ENCODE data around the gene AK2. TPM values are rescaled to one million over a fixed set of nuclear protein-coding genes. Genes with fewer than 3 reads are reported as not detected.
"Not testable (repeated sequence)": the region's sequence is repeated elsewhere in the genome, so short reads cannot be mapped to it uniquely, and the experiment has no call there.

The AK2 gene
- total RNA-seq (2014; rRNA removed; shearing (Covaris generic); ENCODE audit: low replicate concordance): 326 and 384 TPM in 2 replicates

DNA sequence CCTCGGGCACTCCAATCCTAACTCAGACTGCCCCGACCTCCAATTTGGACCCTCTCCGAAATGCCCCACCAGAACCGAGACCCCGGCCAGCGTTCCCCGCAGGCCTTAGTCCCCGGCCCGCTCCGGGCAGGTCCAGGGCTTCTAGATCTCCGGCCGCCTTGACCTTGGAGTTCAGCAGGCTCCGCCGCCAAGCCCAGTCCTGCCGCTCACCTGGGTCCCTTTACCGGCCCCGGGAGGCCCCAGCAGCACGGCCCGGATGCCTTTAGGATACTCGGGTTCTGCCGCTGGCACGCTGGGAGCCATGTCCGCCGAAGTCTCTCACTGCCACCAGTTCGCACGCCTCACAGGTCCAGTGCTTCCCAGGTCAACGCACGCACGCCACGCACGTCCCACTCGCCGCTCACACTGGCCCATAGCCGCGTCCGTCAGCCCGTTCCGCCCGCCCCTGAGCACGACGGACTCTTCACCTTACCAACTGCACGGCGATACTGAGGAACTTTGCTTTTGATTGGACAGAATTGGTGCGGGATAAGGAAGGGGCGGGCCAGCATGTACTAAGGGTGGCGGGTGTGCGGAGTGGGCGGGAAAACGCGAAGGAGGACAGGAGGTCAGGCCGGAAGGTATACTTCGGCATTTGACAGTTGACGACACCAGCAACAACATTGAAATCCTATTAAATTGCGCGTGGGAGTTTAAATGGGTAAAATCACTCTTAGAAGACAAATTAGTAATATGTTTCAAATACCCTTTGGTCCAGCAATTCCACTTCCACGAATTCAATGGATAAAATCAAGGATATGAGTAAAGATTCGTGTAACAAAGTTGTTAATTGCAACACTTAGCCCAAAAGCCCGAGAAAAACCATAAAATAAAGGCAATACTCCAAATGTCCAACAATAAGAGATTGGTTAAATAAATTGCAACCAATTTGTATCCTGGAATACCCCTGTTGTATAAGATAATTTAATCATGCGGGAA is at the start of gene AK2:
AK2 (minus strand) TSS at position 358 of the 978 bp plus-strand sequence; CDS start at position 303, 55 bp downstream.
- peak; percentile 98 for DNase-seq (ENCODE audit: low read depth)
- in situ Hi-C loops (cut with HindIII; ENCODE audit: low pct_unique_long_range_greater_than_20kb, low sequenced_read_pairs): no loop called here

DNA sequence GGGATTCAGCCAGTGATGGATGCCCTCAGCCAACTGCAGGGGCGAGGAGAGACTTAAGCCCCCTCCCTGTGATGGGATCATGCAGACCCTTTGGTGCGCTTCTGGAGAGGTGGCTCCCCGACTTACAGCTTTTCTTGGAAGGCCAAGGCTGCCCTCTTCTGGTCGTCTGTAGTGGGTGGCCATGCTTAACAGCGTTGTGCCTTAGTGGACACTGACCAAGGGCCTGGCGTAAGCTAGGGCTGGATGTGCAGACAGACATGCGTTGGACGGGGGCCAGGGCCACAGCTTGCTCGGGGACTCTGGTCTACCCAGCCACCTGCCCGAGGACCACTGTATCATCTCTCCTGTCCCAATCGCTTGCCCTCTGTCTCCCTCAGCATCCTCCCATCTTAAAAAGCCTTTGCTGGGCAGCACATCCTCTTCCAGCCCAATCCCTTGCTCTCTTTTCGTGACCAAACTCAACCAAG is 49.7 kb upstream of the AK2 start:
- DNase-seq (ENCODE audit: low read depth): peak; percentile 48
- in situ Hi-C loops (cut with HindIII; ENCODE audit: low pct_unique_long_range_greater_than_20kb, low sequenced_read_pairs): no loop called here

GRCh38 chr1:33085332-33085731 is 48.6 kb upstream of the AK2 start:
- in situ Hi-C loops (cut with HindIII; ENCODE audit: low pct_unique_long_range_greater_than_20kb, low sequenced_read_pairs): no loop called here
- DNase-seq (ENCODE audit: low read depth): no peak

GRCh38 chr1:33082575-33083108 is 46.0 kb upstream of the AK2 start:
- DNase-seq (ENCODE audit: low read depth): no peak
- in situ Hi-C loops (cut with HindIII; ENCODE audit: low pct_unique_long_range_greater_than_20kb, low sequenced_read_pairs): no loop called here

DNA sequence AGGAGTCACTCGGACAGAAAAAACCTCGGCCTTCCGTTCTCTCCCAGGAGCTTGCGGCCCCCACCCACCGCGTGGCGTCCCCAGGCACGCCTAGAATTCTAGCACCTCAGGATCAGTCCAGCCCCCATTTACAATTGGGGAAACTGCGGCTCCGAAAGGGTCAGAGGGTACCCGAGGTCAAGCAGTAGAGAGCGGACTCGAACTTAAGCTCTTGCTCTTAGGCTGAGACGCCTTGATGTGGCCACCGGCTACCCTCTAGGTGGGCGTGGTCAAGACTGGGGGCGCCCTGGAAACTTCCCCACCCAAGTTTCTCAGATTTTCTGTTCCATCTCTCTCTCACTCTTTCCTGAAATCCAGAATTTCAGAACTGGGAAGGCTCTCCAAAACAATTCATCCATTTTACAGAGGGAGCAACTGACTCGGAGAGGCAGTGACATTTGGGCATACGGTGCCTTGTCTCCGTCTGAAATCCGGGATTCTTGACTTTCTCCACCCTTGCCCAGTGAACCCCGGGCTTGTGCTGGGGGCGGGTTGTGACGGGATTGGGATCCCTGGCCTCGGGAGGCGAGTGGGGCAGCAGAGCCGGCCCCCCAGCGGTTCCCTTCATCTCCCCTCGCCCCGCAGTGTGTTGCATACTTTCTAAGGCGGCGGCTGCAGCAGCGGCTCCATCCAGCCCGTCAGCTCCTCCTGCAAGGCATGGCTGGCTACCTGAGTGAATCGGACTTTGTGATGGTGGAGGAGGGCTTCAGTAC is 45.0 kb upstream of the AK2 start:
- in situ Hi-C loops (cut with HindIII; ENCODE audit: low pct_unique_long_range_greater_than_20kb, low sequenced_read_pairs): no loop called here
- no peak for DNase-seq (ENCODE audit: low read depth)

- DNase-seq (ENCODE audit: low read depth): peak; percentile 82
- in situ Hi-C loops (cut with HindIII; ENCODE audit: low pct_unique_long_range_greater_than_20kb, low sequenced_read_pairs): no loop called here
Measured at GRCh38 chr1:33080885-33081553, 44.3 kb upstream of the AK2 start, which contains the start of gene AZIN2. TSS of gene AZIN2 (plus strand) at chr1:33081153. CDS start at chr1:33082250, 1,097 bp downstream.

GRCh38 chr1:33080373-33080772 is 43.7 kb upstream of the AK2 start:
- no peak for DNase-seq (ENCODE audit: low read depth)
- in situ Hi-C loops (cut with HindIII; ENCODE audit: low pct_unique_long_range_greater_than_20kb, low sequenced_read_pairs): no loop called here

GRCh38 chr1:33078030-33078591 is 41.4 kb upstream of the AK2 start:
- DNase-seq (ENCODE audit: low read depth): no peak
- in situ Hi-C loops (cut with HindIII; ENCODE audit: low pct_unique_long_range_greater_than_20kb, low sequenced_read_pairs): no loop called here

DNA sequence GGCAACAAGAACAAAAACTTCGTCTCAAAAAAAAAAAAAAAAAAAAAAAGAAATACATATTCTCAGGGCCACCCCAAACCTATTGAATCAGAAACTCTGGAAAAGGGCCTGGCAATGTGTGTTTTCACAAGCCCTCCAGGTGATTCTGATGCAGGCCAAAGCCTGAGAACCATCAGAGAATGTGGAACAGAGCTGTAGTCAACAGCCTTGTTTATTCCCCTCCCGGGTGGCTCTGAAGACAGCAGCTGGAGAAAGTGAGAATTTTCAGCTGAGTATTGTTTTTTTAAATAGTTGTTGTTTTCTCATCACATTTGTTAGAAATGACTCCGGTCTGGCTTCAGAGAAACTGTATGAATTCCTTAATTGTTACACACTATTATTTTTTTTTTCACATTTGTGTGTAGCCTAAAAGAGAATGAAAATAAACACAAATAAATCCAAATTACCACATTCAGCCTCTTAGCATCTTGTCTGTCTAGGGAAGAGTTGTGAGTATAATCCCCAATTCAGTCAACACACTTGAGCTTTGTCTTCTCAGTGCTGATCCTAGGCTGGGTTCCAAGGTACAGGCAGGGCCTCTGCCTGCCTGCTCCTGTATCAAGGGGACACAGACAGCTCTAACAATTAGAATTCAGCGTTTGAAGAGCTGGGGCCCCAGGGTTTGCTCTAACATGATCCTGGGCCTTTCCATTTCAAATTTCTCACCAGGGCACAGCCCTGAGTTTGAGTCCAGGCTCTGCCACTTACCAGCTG is 37.7 kb upstream of the AK2 start:
- in situ Hi-C loops (cut with HindIII; ENCODE audit: low pct_unique_long_range_greater_than_20kb, low sequenced_read_pairs): no loop called here
- no peak for DNase-seq (ENCODE audit: low read depth)

DNA sequence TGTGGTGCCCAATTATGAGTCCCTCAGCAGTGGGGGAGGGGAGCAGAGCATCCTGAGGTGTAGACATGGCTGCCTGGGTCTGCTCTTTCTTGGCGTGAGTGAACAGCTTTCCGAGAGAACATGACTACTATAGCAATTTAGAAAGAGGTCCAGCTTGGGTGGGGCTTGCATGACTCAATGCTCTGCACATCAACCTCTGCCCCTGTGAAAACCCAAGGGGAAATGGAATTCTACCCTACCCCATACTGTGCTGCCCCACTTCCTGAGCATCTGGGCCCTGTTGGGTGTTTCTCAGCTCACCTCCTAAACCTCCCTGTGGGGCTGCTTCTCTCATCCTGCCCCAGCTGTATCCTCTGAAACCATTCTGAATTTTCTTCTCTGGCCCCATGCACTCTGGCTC is 36.0 kb upstream of the AK2 start:
- in situ Hi-C loops (cut with HindIII; ENCODE audit: low pct_unique_long_range_greater_than_20kb, low sequenced_read_pairs): no loop called here
- no peak for DNase-seq (ENCODE audit: low read depth)

DNA sequence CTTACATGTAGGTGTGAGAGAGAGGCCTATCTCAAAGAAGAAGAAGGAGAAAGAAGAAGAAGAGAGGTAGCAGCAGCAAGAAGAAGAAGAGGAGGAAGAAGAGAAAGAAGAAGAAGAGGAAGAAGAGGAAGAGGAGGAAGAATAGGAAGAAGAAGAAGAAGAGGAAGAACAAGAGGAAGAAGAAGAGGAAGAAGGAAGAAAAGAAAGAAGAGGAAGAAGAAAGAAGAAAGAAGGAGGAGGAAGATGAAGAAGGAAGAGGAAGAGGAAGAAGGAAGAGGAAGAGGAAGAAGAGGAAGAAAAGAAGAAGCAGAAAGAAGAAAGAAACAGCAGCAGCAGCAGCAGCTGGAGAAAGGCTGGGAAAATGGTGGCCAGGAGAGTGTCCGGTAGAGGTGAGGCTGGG is 33.9 kb upstream of the AK2 start:
- in situ Hi-C loops (cut with HindIII; ENCODE audit: low pct_unique_long_range_greater_than_20kb, low sequenced_read_pairs): no loop called here
- DNase-seq (ENCODE audit: low read depth): no peak

DNA sequence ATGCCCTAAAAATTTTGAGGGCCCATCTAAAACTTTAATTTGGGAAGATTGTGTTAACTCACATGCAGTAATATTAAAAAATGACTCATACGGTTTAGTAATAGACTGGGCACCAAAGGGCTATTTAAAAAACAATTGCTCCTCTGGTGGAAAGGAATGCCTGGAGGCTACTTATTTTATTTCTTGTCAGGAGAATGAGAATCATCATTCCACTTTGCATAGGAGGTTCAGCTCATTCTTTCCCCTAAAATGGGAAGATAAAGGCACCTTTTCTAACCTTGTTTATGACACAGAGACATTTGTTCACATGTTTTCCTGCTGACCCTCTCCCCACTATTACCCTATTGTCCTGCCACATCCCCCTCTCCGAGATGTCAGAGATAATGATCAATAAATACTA is 31.4 kb upstream of the AK2 start:
- DNase-seq (ENCODE audit: low read depth); in situ Hi-C loops (cut with HindIII; ENCODE audit: low pct_unique_long_range_greater_than_20kb, low sequenced_read_pairs): not testable (repeated sequence)

DNA sequence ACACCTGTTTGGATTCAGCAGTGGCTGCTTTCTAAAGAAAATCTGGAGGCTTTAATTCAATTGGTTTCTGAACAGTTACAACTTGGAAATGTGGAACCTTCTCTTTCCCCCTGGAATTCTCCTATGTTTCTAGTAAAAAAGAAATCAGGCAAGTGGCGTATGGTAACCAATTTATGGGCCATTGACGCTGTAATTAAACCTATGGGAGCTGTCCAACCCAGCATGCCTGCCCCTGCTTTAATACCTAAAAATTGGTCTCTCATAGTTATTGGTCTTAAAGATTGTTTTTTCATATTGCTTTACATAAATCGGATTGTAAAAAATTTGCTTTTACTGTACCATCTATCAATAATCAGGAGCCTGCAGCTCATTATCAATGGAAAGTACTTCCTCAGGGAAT is 29.8 kb upstream of the AK2 start:
- in situ Hi-C loops (cut with HindIII; ENCODE audit: low pct_unique_long_range_greater_than_20kb, low sequenced_read_pairs); DNase-seq (ENCODE audit: low read depth): not testable (repeated sequence)

GRCh38 chr1:33065301-33065700 is 28.6 kb upstream of the AK2 start:
- no peak for DNase-seq (ENCODE audit: low read depth)
- in situ Hi-C loops (cut with HindIII; ENCODE audit: low pct_unique_long_range_greater_than_20kb, low sequenced_read_pairs): no loop called here

GRCh38 chr1:33064284-33064683 is 27.6 kb upstream of the AK2 start:
- peak; percentile 29 for DNase-seq (ENCODE audit: low read depth)
- in situ Hi-C loops (cut with HindIII; ENCODE audit: low pct_unique_long_range_greater_than_20kb, low sequenced_read_pairs): not testable (repeated sequence)

- in situ Hi-C loops (cut with HindIII; ENCODE audit: low pct_unique_long_range_greater_than_20kb, low sequenced_read_pairs): no loop called here
- no peak for DNase-seq (ENCODE audit: low read depth)
Measured at GRCh38 chr1:33061834-33062233, 25.2 kb upstream of the AK2 start.

GRCh38 chr1:33060579-33061083 is 23.9 kb upstream of the AK2 start:
- no peak for DNase-seq (ENCODE audit: low read depth)
- in situ Hi-C loops (cut with HindIII; ENCODE audit: low pct_unique_long_range_greater_than_20kb, low sequenced_read_pairs): no loop called here
